ENCODE results near the gene SEPTIN8.
A peak's percentile ranks its signal among the peaks of the same experiment; 100 is the strongest.

SEPTIN8 gene

GRCh38 chr5:132751444-132751843 is 25.6 kb downstream of the SEPTIN8 start:
- H3K4me3 ChIP-seq (ENCODE audit: low read depth, low read length): no peak overlapping the region
- no peak for TF ChIP-seq CTCF (IDR thresholded peaks at IDR 0.05; ENCODE audit: low read depth, low read length)

GRCh38 chr5:132750471-132751230 is 26.4 kb downstream of the SEPTIN8 start:
- no peak overlapping the region for H3K4me3 ChIP-seq (ENCODE audit: low read depth, low read length)
- TF ChIP-seq CTCF (IDR thresholded peaks at IDR 0.05; ENCODE audit: low read depth, low read length): no peak

- no peak overlapping the region for H3K4me3 ChIP-seq (ENCODE audit: low read depth, low read length)
- TF ChIP-seq CTCF (IDR thresholded peaks at IDR 0.05; ENCODE audit: low read depth, low read length): no peak
These were observed 27.5 kb downstream of the SEPTIN8 start for GRCh38 chr5:132749506-132749905.

- no peak for TF ChIP-seq CTCF (IDR thresholded peaks at IDR 0.05; ENCODE audit: low read depth, low read length)
- no peak overlapping the region for H3K4me3 ChIP-seq (ENCODE audit: low read depth, low read length)
These were observed 28.5 kb downstream of the SEPTIN8 start for GRCh38 chr5:132748522-132749000.

- peak overlapping the region; percentile 36; the same call in 1 of the 2 replicates for H3K4me3 ChIP-seq (ENCODE audit: low read depth, low read length)
- no peak for TF ChIP-seq CTCF (IDR thresholded peaks at IDR 0.05; ENCODE audit: low read depth, low read length)
These were observed 29.2 kb downstream of the SEPTIN8 start for GRCh38 chr5:132747616-132748440.

GRCh38 chr5:132746954-132747615 is 30.0 kb downstream of the SEPTIN8 start, which contains the start of gene CCNI2:
Gene CCNI2 (plus strand): TSS chr5:132747426. CDS start chr5:132747496, 70 bp downstream.
- no peak for TF ChIP-seq CTCF (IDR thresholded peaks at IDR 0.05; ENCODE audit: low read depth, low read length)
- peak within 1 kb of the TSS; percentile 36 for H3K4me3 ChIP-seq (ENCODE audit: low read depth, low read length)

Measured in WI38 (cell line).